Neural cell (in vitro differentiated cells): ENCODE results near the gene ENO1. TPM values are rescaled to one million over a fixed set of nuclear protein-coding genes. Genes with fewer than 3 reads are reported as not detected.

Experiments
- H2AFZ ChIP-seq: fragments of 200-600, 300-800 bp; sonication (generic), shearing (Covaris generic); 2 replicates; pipeline ENCODE4 v1.6.0; 2014; ENCODE audit warnings: low read depth, mild to moderate bottlenecking, antibody characterized with exemption, low read length, moderate library complexity
- H3F3A ChIP-seq: fragments of 200-600 bp; shearing (Covaris generic); 2 replicates; pipeline ENCODE4 v1.6.1; 2016; ENCODE audit warnings: mild to moderate bottlenecking, moderate library complexity, mixed read lengths, antibody characterized with exemption, low read length; ENCODE audit not compliant: insufficient read depth, poor library complexity, severe bottlenecking
- H3K27ac ChIP-seq: fragments of 200-600, 300-800 bp; sonication (generic), shearing (Covaris generic); 2 replicates; pipeline ENCODE4 v1.5.1; 2014; ENCODE audit warnings: mild to moderate bottlenecking, low read length, moderate library complexity
- H3K27me3 ChIP-seq: fragments of 300-800, 200-600 bp; sonication (generic), shearing (Covaris generic); 2 replicates; pipeline ENCODE4 v1.6.0; 2014; ENCODE audit warnings: mild to moderate bottlenecking, low read depth, low read length, moderate library complexity; ENCODE audit not compliant: insufficient read depth
- H3K36me3 ChIP-seq: fragments of 300-800, 200-600 bp; sonication (generic), shearing (Covaris generic); 2 replicates; pipeline ENCODE4 v1.5.1; 2014; ENCODE audit warnings: mild to moderate bottlenecking, antibody characterized with exemption, low read length, moderate library complexity; ENCODE audit not compliant: insufficient read depth
- H3K4me2 ChIP-seq: fragments of 300-800, 200-600 bp; sonication (generic), shearing (Covaris generic); 2 replicates; pipeline ENCODE4 v1.6.0; 2014; ENCODE audit warnings: mild to moderate bottlenecking, low read length
- H3K4me3 ChIP-seq: fragments of 300-800, 200-600 bp; sonication (generic), shearing (Covaris generic); 2 replicates; pipeline ENCODE4 v1.5.1; 2014; ENCODE audit warnings: mild to moderate bottlenecking, low read length, moderate library complexity
- H3K79me2 ChIP-seq: fragments of 200-600 bp; shearing (Covaris generic); replicated peaks from 2 replicates; pipeline ENCODE4 v1.6.0; 2014; ENCODE audit warnings: mild to moderate bottlenecking, low read length, moderate library complexity; ENCODE audit not compliant: insufficient read depth
- H3K9ac ChIP-seq: fragments of 300-800, 200-600 bp; sonication (generic), shearing (Covaris generic); 2 replicates; pipeline ENCODE4 v1.6.1; 2016; ENCODE audit warnings: mild to moderate bottlenecking, low read length, mixed read lengths
- H3K9me2 ChIP-seq: fragments of 200-600 bp; shearing (Covaris generic); 2 replicates; pipeline ENCODE4 v1.6.1; 2016; ENCODE audit warnings: mild to moderate bottlenecking, low read length, mixed read lengths; ENCODE audit not compliant: insufficient read depth
- H3K9me3 ChIP-seq: fragments of 200-600, 300-800 bp; sonication (generic), shearing (Covaris generic); 2 replicates; pipeline ENCODE4 v1.6.1; 2016; ENCODE audit warnings: mild to moderate bottlenecking, mixed run types, low read length, moderate library complexity, mixed read lengths
- H4K20me1 ChIP-seq: fragments of 200-600 bp; shearing (Covaris generic); 2 replicates; pipeline ENCODE4 v1.6.1; 2016; ENCODE audit warnings: mild to moderate bottlenecking, mixed run types; ENCODE audit not compliant: insufficient read depth
- CTCF ChIP-seq: fragments of 450-650 bp; IDR thresholded peaks from 2 replicates; pipeline ENCODE4 v1.5.1; 2014; ENCODE audit warnings: antibody characterized with exemption, mild to moderate bottlenecking, moderate library complexity; ENCODE audit not compliant: poor library complexity, severe bottlenecking
- EP300 ChIP-seq: fragments of 450-650 bp; conservative IDR thresholded peaks from 2 replicates; pipeline ENCODE4 v1.6.1; 2014; ENCODE audit warnings: antibody characterized with exemption, mild to moderate bottlenecking, moderate library complexity; ENCODE audit not compliant: poor library complexity, severe bottlenecking
- EZH2 ChIP-seq: fragments of 200-600, 300-800 bp; shearing (Covaris generic), sonication (generic); IDR thresholded peaks from 2 replicates; pipeline ENCODE4 v1.6.1; 2014; ENCODE audit warnings: antibody characterized with exemption, low read length, borderline replicate concordance, mild to moderate bottlenecking; ENCODE audit not compliant: insufficient read depth, poor library complexity, severe bottlenecking
- MXI1 ChIP-seq: fragments of 450-650 bp; conservative IDR thresholded peaks from 2 replicates; pipeline ENCODE4 v1.6.1; 2014; ENCODE audit warnings: antibody characterized with exemption, mild to moderate bottlenecking; ENCODE audit not compliant: poor library complexity, severe bottlenecking
- POLR2AphosphoS5 ChIP-seq: IDR thresholded peaks from 2 replicates; pipeline ENCODE4 v1.6.1; 2012
- RAD21 ChIP-seq: fragments of 450-650 bp; conservative IDR thresholded peaks from 2 replicates; pipeline ENCODE4 v1.6.1; 2014; ENCODE audit warnings: antibody characterized with exemption, mild to moderate bottlenecking, moderate library complexity
- REST ChIP-seq: IDR thresholded peaks from 2 replicates; pipeline ENCODE4 v1.6.1; 2012; ENCODE audit warnings: borderline replicate concordance
- SMC3 ChIP-seq: fragments of 450-650 bp; conservative IDR thresholded peaks from 2 replicates; pipeline ENCODE4 v1.6.1; 2014; ENCODE audit warnings: antibody characterized with exemption, mild to moderate bottlenecking, moderate library complexity; ENCODE audit not compliant: poor library complexity
- TAF1 ChIP-seq: IDR thresholded peaks from 2 replicates; pipeline ENCODE4 v1.6.1; 2012; ENCODE audit warnings: low read depth
- polyA plus RNA-seq: library from polyadenylated mRNA; depleted of rRNA; stranded (reverse); fragments of >200 nt; gene quantifications from 2 replicates; pipeline ENCODE4 v1.2.3, GENCODE V29; 2014

Gene ENO1
- polyA plus RNA-seq, 1 donor from 2014 or later = 199 TPM

- H2AFZ ChIP-seq = no peak overlapping the region
- peaks cover 8% of the 10 kb centered on the region for H3K36me3 ChIP-seq
- no peaks in the 10 kb centered on the region for H3F3A ChIP-seq
- no peaks in the 10 kb centered on the region for H3K27me3 ChIP-seq
- H3K4me2 ChIP-seq = no peak overlapping the region
- no peak overlapping the region for H3K27ac ChIP-seq
- TF ChIP-seq SMC3 (no peak), TAF1 (no peak), MXI1 (no peak), CTCF (no peak), EP300 (no peak), EZH2 (no peak), REST (no peak)
- H3K4me3 ChIP-seq = no peak overlapping the region
- H3K9me2 ChIP-seq = no peaks in the 10 kb centered on the region
- no peaks in the 10 kb centered on the region for H3K9me3 ChIP-seq
- H4K20me1 ChIP-seq = no peaks in the 10 kb centered on the region
- H3K79me2 ChIP-seq = peaks cover 24% of the 10 kb centered on the region
- H3K9ac ChIP-seq = no peak overlapping the region
Measured at GRCh38 chr1:8874230-8875201, 4.0 kb downstream of the ENO1 start.

GRCh38 chr1:8873506-8874229 is 4.8 kb downstream of the ENO1 start:
- Histone ChIP-seq H3K9me2 (no peaks in the 10 kb centered on the region), H3K27me3 (no peaks in the 10 kb centered on the region), H3K9ac (no peak overlapping the region), H3K27ac (no peak overlapping the region), H2AFZ (no peak overlapping the region), H3F3A (no peaks in the 10 kb centered on the region), H3K4me3 (no peak overlapping the region), H3K9me3 (no peaks in the 10 kb centered on the region), H3K79me2 (peaks cover 24% of the 10 kb centered on the region), H3K4me2 (no peak overlapping the region), H3K36me3 (peaks cover 8% of the 10 kb centered on the region), H4K20me1 (no peaks in the 10 kb centered on the region)
- TF ChIP-seq TAF1 = no peak
- no peak for TF ChIP-seq RAD21
- TF ChIP-seq CTCF = no peak
- TF ChIP-seq EP300 = no peak
- no peak for TF ChIP-seq REST
- TF ChIP-seq POLR2AphosphoS5 = no peak
- no peak for TF ChIP-seq MXI1
- TF ChIP-seq EZH2 = no peak
- no peak for TF ChIP-seq SMC3
